HL-60 (cell line): Measurements from ENCODE around the gene ARL10.

ENCODE experiments used
- DNase-seq, 2 experiments: peaks; one replicate each; pipeline ENCODE4 v3.0.0-alpha.2; 2010 to 2020; ENCODE audit warnings: low read depth in 1 of 2, low spot score in 1 of 2
- H3K27ac ChIP-seq: fragments of 250-450 bp; sonication (Bioruptor Pico); replicated peaks from 2 replicates; pipeline ENCODE4 v1.5.1; 2020; ENCODE audit warnings: mild to moderate bottlenecking, moderate library complexity
- H3K27me3 ChIP-seq: fragments of 250-450 bp; sonication (Bioruptor Pico); 2 replicates; pipeline ENCODE4 v1.5.1; 2021; ENCODE audit warnings: mild to moderate bottlenecking, moderate library complexity; ENCODE audit not compliant: insufficient read depth, poor library complexity, severe bottlenecking
- H3K4me3 ChIP-seq: replicated peaks from 2 replicates; pipeline ENCODE4 v1.5.1; 2011; ENCODE audit warnings: mild to moderate bottlenecking, control low read depth, low read length; ENCODE audit not compliant: insufficient read depth
- GABPA ChIP-seq: IDR thresholded peaks from 2 replicates; pipeline ENCODE4 v1.6.1; 2012; ENCODE audit warnings: low read depth
- POLR2AphosphoS5 ChIP-seq: IDR thresholded peaks from 2 replicates; pipeline ENCODE4 v1.6.1; 2012; ENCODE audit warnings: low read depth
- SPI1 ChIP-seq: IDR thresholded peaks from 2 replicates; pipeline ENCODE4 v1.6.1; 2012; ENCODE audit warnings: low read depth, mild to moderate bottlenecking, borderline replicate concordance
- TF ChIP-seq, protein P1 (sequence below): IDR thresholded peaks from 2 replicates; pipeline ENCODE4 v1.6.1; 2012; ENCODE audit warnings: low read depth; ENCODE audit not compliant: insufficient replicate concordance
- TF ChIP-seq, protein P2 (sequence below): IDR thresholded peaks from one replicate; pipeline ENCODE4 v1.5.1; 2011; ENCODE audit warnings: low read length, control low read depth, inconsistent platforms; ENCODE audit not compliant: insufficient read depth

Gene ARL10

GRCh38 chr5:176320577-176320976 is 44.7 kb upstream of the ARL10 start:
- Histone ChIP-seq H3K4me3 (no peak overlapping the region), H3K27ac (no peak overlapping the region), H3K27me3 (no peaks in the 10 kb centered on the region)
- no peak for DNase-seq
- TF ChIP-seq SPI1 (no peak), GABPA (no peak), POLR2AphosphoS5 (no peak)
- TF ChIP-seq, protein P1, sequence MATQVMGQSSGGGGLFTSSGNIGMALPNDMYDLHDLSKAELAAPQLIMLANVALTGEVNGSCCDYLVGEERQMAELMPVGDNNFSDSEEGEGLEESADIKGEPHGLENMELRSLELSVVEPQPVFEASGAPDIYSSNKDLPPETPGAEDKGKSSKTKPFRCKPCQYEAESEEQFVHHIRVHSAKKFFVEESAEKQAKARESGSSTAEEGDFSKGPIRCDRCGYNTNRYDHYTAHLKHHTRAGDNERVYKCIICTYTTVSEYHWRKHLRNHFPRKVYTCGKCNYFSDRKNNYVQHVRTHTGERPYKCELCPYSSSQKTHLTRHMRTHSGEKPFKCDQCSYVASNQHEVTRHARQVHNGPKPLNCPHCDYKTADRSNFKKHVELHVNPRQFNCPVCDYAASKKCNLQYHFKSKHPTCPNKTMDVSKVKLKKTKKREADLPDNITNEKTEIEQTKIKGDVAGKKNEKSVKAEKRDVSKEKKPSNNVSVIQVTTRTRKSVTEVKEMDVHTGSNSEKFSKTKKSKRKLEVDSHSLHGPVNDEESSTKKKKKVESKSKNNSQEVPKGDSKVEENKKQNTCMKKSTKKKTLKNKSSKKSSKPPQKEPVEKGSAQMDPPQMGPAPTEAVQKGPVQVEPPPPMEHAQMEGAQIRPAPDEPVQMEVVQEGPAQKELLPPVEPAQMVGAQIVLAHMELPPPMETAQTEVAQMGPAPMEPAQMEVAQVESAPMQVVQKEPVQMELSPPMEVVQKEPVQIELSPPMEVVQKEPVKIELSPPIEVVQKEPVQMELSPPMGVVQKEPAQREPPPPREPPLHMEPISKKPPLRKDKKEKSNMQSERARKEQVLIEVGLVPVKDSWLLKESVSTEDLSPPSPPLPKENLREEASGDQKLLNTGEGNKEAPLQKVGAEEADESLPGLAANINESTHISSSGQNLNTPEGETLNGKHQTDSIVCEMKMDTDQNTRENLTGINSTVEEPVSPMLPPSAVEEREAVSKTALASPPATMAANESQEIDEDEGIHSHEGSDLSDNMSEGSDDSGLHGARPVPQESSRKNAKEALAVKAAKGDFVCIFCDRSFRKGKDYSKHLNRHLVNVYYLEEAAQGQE: no peak
- TF ChIP-seq, protein P2, sequence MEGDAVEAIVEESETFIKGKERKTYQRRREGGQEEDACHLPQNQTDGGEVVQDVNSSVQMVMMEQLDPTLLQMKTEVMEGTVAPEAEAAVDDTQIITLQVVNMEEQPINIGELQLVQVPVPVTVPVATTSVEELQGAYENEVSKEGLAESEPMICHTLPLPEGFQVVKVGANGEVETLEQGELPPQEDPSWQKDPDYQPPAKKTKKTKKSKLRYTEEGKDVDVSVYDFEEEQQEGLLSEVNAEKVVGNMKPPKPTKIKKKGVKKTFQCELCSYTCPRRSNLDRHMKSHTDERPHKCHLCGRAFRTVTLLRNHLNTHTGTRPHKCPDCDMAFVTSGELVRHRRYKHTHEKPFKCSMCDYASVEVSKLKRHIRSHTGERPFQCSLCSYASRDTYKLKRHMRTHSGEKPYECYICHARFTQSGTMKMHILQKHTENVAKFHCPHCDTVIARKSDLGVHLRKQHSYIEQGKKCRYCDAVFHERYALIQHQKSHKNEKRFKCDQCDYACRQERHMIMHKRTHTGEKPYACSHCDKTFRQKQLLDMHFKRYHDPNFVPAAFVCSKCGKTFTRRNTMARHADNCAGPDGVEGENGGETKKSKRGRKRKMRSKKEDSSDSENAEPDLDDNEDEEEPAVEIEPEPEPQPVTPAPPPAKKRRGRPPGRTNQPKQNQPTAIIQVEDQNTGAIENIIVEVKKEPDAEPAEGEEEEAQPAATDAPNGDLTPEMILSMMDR: no peak

DNA sequence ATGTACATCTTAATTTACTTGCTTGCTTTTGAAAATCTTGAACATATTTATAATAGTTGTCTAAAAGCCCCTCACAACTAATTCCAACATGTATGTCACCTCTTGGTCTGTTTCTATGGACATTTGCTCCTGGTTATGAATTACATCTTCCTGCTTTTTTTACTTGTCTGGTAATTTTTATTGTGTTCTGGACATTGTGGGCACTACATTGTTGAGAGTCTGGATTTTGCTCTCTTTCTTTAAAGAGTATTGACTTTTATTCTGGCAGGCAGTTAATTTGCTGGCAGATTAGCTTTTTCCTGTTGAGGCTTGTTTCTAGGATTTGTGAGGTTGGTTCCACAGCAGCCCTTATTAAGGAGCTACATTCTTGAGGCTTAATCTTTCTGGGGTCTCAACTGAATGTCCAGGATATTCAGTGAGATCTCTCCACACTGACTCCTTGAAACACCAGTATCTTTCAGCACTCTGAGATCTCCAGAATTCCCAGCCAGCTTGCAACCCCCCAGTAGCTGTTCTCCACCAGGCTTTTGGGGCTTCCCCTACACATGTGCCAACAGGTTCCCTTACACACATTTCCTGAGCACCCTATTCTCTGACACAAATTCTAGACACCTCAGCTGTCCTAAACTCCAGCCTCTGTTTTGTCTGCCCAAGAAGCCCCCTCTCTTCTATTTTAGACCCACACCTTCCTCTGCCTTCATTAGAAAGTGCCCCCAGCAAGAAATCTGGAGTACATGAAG is 31.1 kb upstream of the ARL10 start:
- H3K27me3 ChIP-seq: no peaks in the 10 kb centered on the region
- no peak overlapping the region for H3K27ac ChIP-seq
- H3K4me3 ChIP-seq: no peak overlapping the region
- DNase-seq: no peak
- TF ChIP-seq SPI1 (no peak), GABPA (no peak), POLR2AphosphoS5 (no peak)
- TF ChIP-seq, protein P2: no peak
- TF ChIP-seq, protein P1: no peak

GRCh38 chr5:176337913-176338312 is 27.4 kb upstream of the ARL10 start:
- H3K27ac ChIP-seq: no peak overlapping the region
- no peaks in the 10 kb centered on the region for H3K27me3 ChIP-seq
- DNase-seq: no peak
- no peak overlapping the region for H3K4me3 ChIP-seq
- TF ChIP-seq SPI1 (no peak), POLR2AphosphoS5 (no peak), GABPA (no peak)
- TF ChIP-seq, protein P1: no peak
- TF ChIP-seq, protein P2: no peak
